GM13977 (cell line): ENCODE measurements around the gene EXOSC5.

ENCODE experiments used
- DNase-seq: peaks from one replicate; pipeline ENCODE4 v3.0.0; 2012; ENCODE audit warnings: low spot score
- CTCF ChIP-seq: IDR thresholded peaks from 2 replicates; pipeline ENCODE4 v1.5.1; 2012; ENCODE audit warnings: mild to moderate bottlenecking, control low read depth; ENCODE audit not compliant: insufficient read depth; ENCODE audit errors: extremely low read depth, missing control alignments
- in situ Hi-C: fragments of 300-500 bp; cut with MboI; formaldehyde crosslinking; loops from one replicate; pipeline ENCODE4 v1.12.0; 2022; ENCODE audit warnings: low sequenced_read_pairs, low pct_unique_long_range_greater_than_20kb, mixed read lengths, inconsistent platforms; ENCODE audit not compliant: unreplicated experiment

The EXOSC5 gene

GRCh38 chr19:41433171-41433570 lies 36.0 kb upstream of the EXOSC5 start:
- no peak for TF ChIP-seq CTCF
- no peak for DNase-seq
- in situ Hi-C loops: no loop called here

- TF ChIP-seq CTCF: peak; percentile 41
- in situ Hi-C loops: no loop called here
- peak; percentile 15 for DNase-seq
Observed at GRCh38 chr19:41431426-41432386, 34.5 kb upstream of the EXOSC5 start.

GRCh38 chr19:41430922-41431321 lies 33.8 kb upstream of the EXOSC5 start:
- DNase-seq: no peak
- TF ChIP-seq CTCF: no peak
- in situ Hi-C loops: no loop called here

GRCh38 chr19:41428481-41428859 lies 31.3 kb upstream of the EXOSC5 start:
- in situ Hi-C loops: no loop called here
- no peak for TF ChIP-seq CTCF
- no peak for DNase-seq

GRCh38 chr19:41427647-41428480 lies 30.7 kb upstream of the EXOSC5 start:
- in situ Hi-C loops: no loop called here
- TF ChIP-seq CTCF: no peak
- DNase-seq: no peak

- in situ Hi-C loops: no loop called here
- no peak for TF ChIP-seq CTCF
- DNase-seq: peak; percentile 86
Observed at GRCh38 chr19:41426952-41427646, 29.9 kb upstream of the EXOSC5 start, which contains the start of gene B3GNT8. TSS of gene B3GNT8 (minus strand) at chr19:41427374. CDS start at chr19:41426778, 596 bp downstream.
